ENCODE data around the gene NEDD9. TPM values are rescaled to one million over a fixed set of nuclear protein-coding genes. Genes with fewer than 3 reads are reported as not detected.

Gene NEDD9
- total and polyA plus RNA-seq, 3 experiments from 2014 or later: 39.9 to 41.0 (median 40.2) TPM

GRCh38 chr6:11245381-11246256, 13.2 kb upstream of the NEDD9 start:
- Histone ChIP-seq H3K27me3 (ENCODE audit: insufficient read depth, low read length, poor library complexity, severe bottlenecking) (no peaks in the 10 kb centered on the region), H3K27ac (ENCODE audit: low read depth, low read length) (no peak overlapping the region), H3K4me3 (ENCODE audit: low read length) (no peak overlapping the region), H3K9me3 (ENCODE audit: low read length) (peaks cover 5% of the 10 kb centered on the region), H3K36me3 (ENCODE audit: insufficient read depth, low read length) (peaks cover 11% of the 10 kb centered on the region), H3K4me1 (ENCODE audit: insufficient read depth, low read length) (no peaks in the 10 kb centered on the region)
- H3K4me1 Mint-ChIP-seq: peaks cover 13 to 36% (median 20%) of the 10 kb centered on the region in 3 donors
- POLR2A ChIA-PET: interaction anchor here (0.7 kb wide), 1 partner anchor 13 kb away, joined by 3 read pairs; the partner anchor contains the start of gene NEDD9
- H3K36me3 Mint-ChIP-seq: peaks cover 36 to 55% (median 44%) of the 10 kb centered on the region in 3 donors
- H3K9me3 Mint-ChIP-seq: peaks cover 0 to 2% (median 0%) of the 10 kb centered on the region in 5 donors
- CTCF ChIA-PET: no interaction called here
- DNase-seq: no peak
- H3K27ac Mint-ChIP-seq: peak overlapping the region in 3 of 8 donors; percentile 32 to 61 (median 35)
- H3K4me3 Mint-ChIP-seq: no peak overlapping the region
- H3K27me3 Mint-ChIP-seq: no peaks in the 10 kb centered on the region

GRCh38 chr6:11244387-11245126, 12.1 kb upstream of the NEDD9 start:
- DNase-seq: no peak
- Mint-ChIP-seq H3K27ac (peak overlapping the region in 3 of 8 donors; percentile 1 to 49 (median 8)), H3K27me3 (no peaks in the 10 kb centered on the region), H3K4me3 (no peak overlapping the region), H3K9me3 (peaks cover 0 to 2% (median 0%) of the 10 kb centered on the region in 5 donors), H3K4me1 (peaks cover 13 to 36% (median 20%) of the 10 kb centered on the region in 3 donors), H3K36me3 (peaks cover 30 to 48% (median 35%) of the 10 kb centered on the region in 3 donors)
- no peak overlapping the region for H3K4me3 ChIP-seq (ENCODE audit: low read length)
- H3K36me3 ChIP-seq (ENCODE audit: insufficient read depth, low read length): peaks cover 7% of the 10 kb centered on the region
- no peaks in the 10 kb centered on the region for H3K27me3 ChIP-seq (ENCODE audit: insufficient read depth, low read length, poor library complexity, severe bottlenecking)
- H3K9me3 ChIP-seq (ENCODE audit: low read length): peaks cover 3% of the 10 kb centered on the region
- CTCF ChIA-PET: no interaction called here
- POLR2A ChIA-PET: no interaction called here
- no peak overlapping the region for H3K27ac ChIP-seq (ENCODE audit: low read depth, low read length)
- H3K4me1 ChIP-seq (ENCODE audit: insufficient read depth, low read length): no peaks in the 10 kb centered on the region

GRCh38 chr6:11243861-11244260, 11.4 kb upstream of the NEDD9 start:
- Histone ChIP-seq H3K9me3 (ENCODE audit: low read length) (no peaks in the 10 kb centered on the region), H3K36me3 (ENCODE audit: insufficient read depth, low read length) (peaks cover 1% of the 10 kb centered on the region), H3K4me3 (ENCODE audit: low read length) (no peak overlapping the region), H3K27ac (ENCODE audit: low read depth, low read length) (no peak overlapping the region), H3K4me1 (ENCODE audit: insufficient read depth, low read length) (no peaks in the 10 kb centered on the region), H3K27me3 (ENCODE audit: insufficient read depth, low read length, poor library complexity, severe bottlenecking) (no peaks in the 10 kb centered on the region)
- no peaks in the 10 kb centered on the region for H3K27me3 Mint-ChIP-seq
- H3K4me3 Mint-ChIP-seq: no peak overlapping the region
- ChIA-PET CTCF (no interaction called here), POLR2A (no interaction called here)
- DNase-seq: no peak
- H3K27ac Mint-ChIP-seq: peak overlapping the region in 2 of 8 donors; percentile 21 to 36
- peaks cover 13 to 36% (median 23%) of the 10 kb centered on the region in 3 donors for H3K4me1 Mint-ChIP-seq
- H3K9me3 Mint-ChIP-seq: no peaks in the 10 kb centered on the region
- peaks cover 27 to 42% (median 28%) of the 10 kb centered on the region in 3 donors for H3K36me3 Mint-ChIP-seq

- H3K27me3 ChIP-seq (ENCODE audit: insufficient read depth, low read length, poor library complexity, severe bottlenecking): no peaks in the 10 kb centered on the region
- H3K9me3 ChIP-seq (ENCODE audit: low read length): no peaks in the 10 kb centered on the region
- POLR2A ChIA-PET: no interaction called here
- Mint-ChIP-seq H3K4me3 (no peak overlapping the region), H3K9me3 (no peaks in the 10 kb centered on the region), H3K36me3 (peaks cover 27 to 39% (median 28%) of the 10 kb centered on the region in 3 donors), H3K27ac (peak overlapping the region in 3 of 8 donors; percentile 1 to 23 (median 17)), H3K27me3 (no peaks in the 10 kb centered on the region), H3K4me1 (peaks cover 19 to 43% (median 30%) of the 10 kb centered on the region in 3 donors)
- H3K36me3 ChIP-seq (ENCODE audit: insufficient read depth, low read length): no peaks in the 10 kb centered on the region
- H3K4me1 ChIP-seq (ENCODE audit: insufficient read depth, low read length): no peaks in the 10 kb centered on the region
- H3K4me3 ChIP-seq (ENCODE audit: low read length): no peak overlapping the region
- DNase-seq: no peak
- CTCF ChIA-PET: interaction anchor here (1.7 kb wide), 1 partner anchor 9 kb away, joined by 5 read pairs; no protein-coding TSS in a partner anchor
- H3K27ac ChIP-seq (ENCODE audit: low read depth, low read length): no peak overlapping the region
These were observed 10.2 kb upstream of the NEDD9 start for GRCh38 chr6:11242711-11243110.

GRCh38 chr6:11241793-11242201, 9.3 kb upstream of the NEDD9 start:
- Mint-ChIP-seq H3K4me3 (no peak overlapping the region), H3K9me3 (no peaks in the 10 kb centered on the region), H3K27ac (no peak overlapping the region), H3K36me3 (peaks cover 19 to 30% (median 19%) of the 10 kb centered on the region in 3 donors), H3K27me3 (no peaks in the 10 kb centered on the region), H3K4me1 (peaks cover 25 to 43% (median 35%) of the 10 kb centered on the region in 3 donors)
- H3K4me3 ChIP-seq (ENCODE audit: low read length): no peak overlapping the region
- DNase-seq: no peak
- H3K27ac ChIP-seq (ENCODE audit: low read depth, low read length): no peak overlapping the region
- H3K36me3 ChIP-seq (ENCODE audit: insufficient read depth, low read length): no peaks in the 10 kb centered on the region
- ChIA-PET CTCF (interaction anchor here (0.9 to 1.7 kb wide), 2 partner anchors 10 to 21 kb away, joined by 3 to 5 read pairs; no protein-coding TSS in a partner anchor), POLR2A (no interaction called here)
- no peaks in the 10 kb centered on the region for H3K27me3 ChIP-seq (ENCODE audit: insufficient read depth, low read length, poor library complexity, severe bottlenecking)
- H3K4me1 ChIP-seq (ENCODE audit: insufficient read depth, low read length): peaks cover 8% of the 10 kb centered on the region
- H3K9me3 ChIP-seq (ENCODE audit: low read length): no peaks in the 10 kb centered on the region

GRCh38 chr6:11241154-11241792, 8.8 kb upstream of the NEDD9 start:
- H3K27ac Mint-ChIP-seq: no peak overlapping the region
- H3K27me3 Mint-ChIP-seq: no peaks in the 10 kb centered on the region
- no peaks in the 10 kb centered on the region for H3K9me3 Mint-ChIP-seq
- no peak overlapping the region for H3K4me3 ChIP-seq (ENCODE audit: low read length)
- no peaks in the 10 kb centered on the region for H3K36me3 ChIP-seq (ENCODE audit: insufficient read depth, low read length)
- H3K4me1 Mint-ChIP-seq: peaks cover 30 to 47% (median 39%) of the 10 kb centered on the region in 3 donors
- no peaks in the 10 kb centered on the region for H3K9me3 ChIP-seq (ENCODE audit: low read length)
- H3K27me3 ChIP-seq (ENCODE audit: insufficient read depth, low read length, poor library complexity, severe bottlenecking): no peaks in the 10 kb centered on the region
- no peak for DNase-seq
- CTCF ChIA-PET: interaction anchor here (0.9 to 1.7 kb wide), 2 partner anchors 11 to 22 kb away, joined by 3 to 5 read pairs; no protein-coding TSS in a partner anchor
- H3K4me1 ChIP-seq (ENCODE audit: insufficient read depth, low read length): peaks cover 13% of the 10 kb centered on the region
- no peak overlapping the region for H3K27ac ChIP-seq (ENCODE audit: low read depth, low read length)
- H3K36me3 Mint-ChIP-seq: peaks cover 19 to 28% (median 19%) of the 10 kb centered on the region in 3 donors
- no peak overlapping the region for H3K4me3 Mint-ChIP-seq
- POLR2A ChIA-PET: no interaction called here

- Mint-ChIP-seq H3K4me3 (no peak overlapping the region), H3K27ac (peak overlapping the region in 3 of 8 donors; percentile 62 to 72 (median 68)), H3K27me3 (no peaks in the 10 kb centered on the region), H3K4me1 (peaks cover 42 to 55% (median 50%) of the 10 kb centered on the region in 3 donors), H3K36me3 (peaks cover 6 to 18% (median 9%) of the 10 kb centered on the region in 3 donors), H3K9me3 (no peaks in the 10 kb centered on the region)
- H3K9me3 ChIP-seq (ENCODE audit: low read length): no peaks in the 10 kb centered on the region
- H3K4me3 ChIP-seq (ENCODE audit: low read length): no peak overlapping the region
- peaks cover 28% of the 10 kb centered on the region for H3K4me1 ChIP-seq (ENCODE audit: insufficient read depth, low read length)
- no peak overlapping the region for H3K27ac ChIP-seq (ENCODE audit: low read depth, low read length)
- no peaks in the 10 kb centered on the region for H3K36me3 ChIP-seq (ENCODE audit: insufficient read depth, low read length)
- H3K27me3 ChIP-seq (ENCODE audit: insufficient read depth, low read length, poor library complexity, severe bottlenecking): no peaks in the 10 kb centered on the region
- no peak for DNase-seq
- CTCF ChIA-PET: interaction anchor here (1.2 to 1.5 kb wide), 2 partner anchors 14 to 148 kb away, joined by 3 read pairs; no protein-coding TSS in a partner anchor
- POLR2A ChIA-PET: no interaction called here
These were observed 5.5 kb upstream of the NEDD9 start for GRCh38 chr6:11237956-11238355.

All from CD8-positive, alpha-beta memory T cell (primary cell).